Limb (tissue), 2 donors: ENCODE results near the gene STK32B.
A peak's percentile ranks its signal among the peaks of the same experiment; 100 is the strongest.
"Not testable (repeated sequence)": the region's sequence is repeated elsewhere in the genome, so short reads cannot be mapped to it uniquely, and the experiment has no call there.

Experiments used
- DNase-seq, 2 donors: peaks; one replicate each; pipeline ENCODE4 v3.0.0-alpha.2; 2016; ENCODE audit errors: extremely low spot score in 2 of 2

STK32B gene

GRCh38 chr4:5066968-5067367, 15.7 kb downstream of the STK32B start:
- not testable (repeated sequence) for DNase-seq

GRCh38 chr4:5067908-5068307, 16.6 kb downstream of the STK32B start:
- DNase-seq, result no peak

GRCh38 chr4:5069901-5070300, 18.6 kb downstream of the STK32B start:
- no peak for DNase-seq

GRCh38 chr4:5072948-5073347, 21.7 kb downstream of the STK32B start:
- DNase-seq, result no peak

DNA sequence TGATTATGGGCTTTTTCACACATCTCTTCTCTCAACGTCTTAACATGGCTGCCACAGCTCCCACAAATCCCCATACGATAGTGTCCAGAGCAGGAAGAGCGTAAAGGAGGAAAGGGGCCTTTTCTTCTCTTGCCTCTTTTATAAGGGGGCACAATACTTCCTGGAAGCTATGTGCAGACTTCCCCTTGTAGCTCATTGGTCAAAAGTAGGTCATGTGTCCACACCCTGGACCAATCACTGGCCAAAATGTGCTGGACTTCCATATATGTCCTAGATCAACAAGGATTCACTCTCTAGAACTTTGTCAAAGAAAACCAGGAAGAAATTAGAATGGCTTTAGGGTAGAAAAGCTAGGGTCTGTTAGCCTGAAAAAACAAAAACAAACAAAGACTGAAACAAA, 26.7 kb downstream of the STK32B start:
- no peak for DNase-seq

GRCh38 chr4:5079581-5079980, 28.3 kb downstream of the STK32B start:
- DNase-seq, result no peak

GRCh38 chr4:5081441-5081999, 30.2 kb downstream of the STK32B start:
- no peak for DNase-seq

DNA sequence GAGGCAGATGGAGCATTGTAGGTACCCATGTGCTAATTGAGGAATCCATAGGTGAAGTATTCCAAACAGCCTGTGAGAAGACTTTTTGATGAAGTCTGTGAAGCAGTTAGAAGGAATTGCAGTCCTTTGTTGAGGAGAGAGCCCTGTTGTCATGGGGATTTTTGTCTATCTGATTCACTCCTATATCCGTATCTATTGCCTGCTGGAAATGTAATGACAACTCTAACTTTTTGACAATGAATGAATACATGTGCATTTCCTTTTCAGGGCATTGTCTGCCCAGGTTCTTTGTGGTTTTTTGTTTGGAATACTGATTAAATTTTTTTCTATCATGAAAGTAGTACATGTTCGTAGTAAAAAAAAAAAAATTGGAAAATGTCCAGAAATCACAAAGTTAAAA, 31.1 kb downstream of the STK32B start:
- DNase-seq, result no peak

DNA sequence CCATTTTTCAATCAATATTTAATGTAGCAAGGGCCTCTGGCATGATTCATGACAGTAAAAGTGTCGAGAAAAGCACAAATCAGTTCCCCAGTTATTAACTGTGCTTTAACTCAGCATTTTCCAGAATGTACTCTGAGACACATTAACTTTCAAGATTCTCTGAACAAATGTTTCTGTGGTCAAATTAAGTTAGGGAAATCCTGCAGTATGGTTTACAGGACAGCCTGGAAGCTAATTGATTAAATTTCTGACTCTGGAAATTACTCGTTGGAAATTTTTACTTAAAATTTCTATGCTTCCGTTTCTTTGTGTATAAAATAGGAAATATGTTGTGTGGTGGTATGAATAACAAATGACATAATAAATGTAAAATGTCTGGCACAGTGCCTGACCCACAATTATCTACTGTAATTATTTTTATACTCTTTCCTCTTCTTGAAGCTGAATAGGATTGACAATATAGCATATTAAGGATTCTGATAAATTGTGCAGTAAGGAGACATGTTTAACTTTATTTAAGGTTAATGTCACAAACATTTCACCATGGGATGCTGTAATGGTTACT, 33.7 kb downstream of the STK32B start:
- DNase-seq, result no peak

GRCh38 chr4:5086535-5086934, 35.3 kb downstream of the STK32B start:
- no peak for DNase-seq

GRCh38 chr4:5096261-5096660, 45.0 kb downstream of the STK32B start:
- DNase-seq, result no peak

DNA sequence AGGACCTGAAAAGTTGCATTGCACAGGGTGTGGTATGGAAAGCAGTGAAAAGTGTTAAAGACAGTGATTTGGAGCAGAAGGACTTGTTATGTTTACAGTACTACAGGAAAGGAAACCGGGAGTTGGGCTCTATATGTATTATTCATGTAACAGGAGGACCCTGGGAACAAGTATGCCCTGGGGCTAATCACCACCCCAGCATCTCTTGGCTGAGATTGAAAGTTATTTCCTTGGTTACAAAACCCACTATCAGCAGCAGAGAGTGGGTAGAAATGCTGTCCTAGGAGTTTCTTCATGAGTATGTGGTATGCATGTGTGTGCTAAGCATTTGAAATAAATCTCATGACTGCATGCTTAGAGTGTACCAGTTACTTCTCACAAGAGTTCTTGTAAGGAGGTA, 46.9 kb downstream of the STK32B start:
- no peak for DNase-seq

GRCh38 chr4:5100336-5100735, 49.1 kb downstream of the STK32B start:
- no peak for DNase-seq

- DNase-seq, result no peak
Observed at GRCh38 chr4:5100986-5101385, 49.7 kb downstream of the STK32B start.

DNA sequence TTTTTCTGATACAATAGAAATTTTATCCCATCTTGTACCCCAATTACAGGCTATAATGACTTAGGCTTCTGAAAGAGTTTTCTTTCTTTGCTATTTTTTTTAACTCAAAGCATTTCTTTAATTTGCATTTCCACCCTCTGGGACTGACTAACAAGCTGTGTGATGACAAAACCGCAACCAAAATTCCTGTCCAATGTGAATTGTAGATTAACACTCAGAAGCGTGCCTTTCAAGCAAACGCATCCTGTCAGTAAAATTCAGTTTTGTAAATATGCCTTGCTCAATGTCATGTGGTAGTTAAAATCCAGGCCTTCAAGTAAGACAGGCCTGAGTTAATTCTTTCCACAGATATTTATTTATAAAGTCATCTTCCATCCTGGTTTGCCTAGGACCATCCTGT, 50.3 kb downstream of the STK32B start:
- DNase-seq, result no peak

DNA sequence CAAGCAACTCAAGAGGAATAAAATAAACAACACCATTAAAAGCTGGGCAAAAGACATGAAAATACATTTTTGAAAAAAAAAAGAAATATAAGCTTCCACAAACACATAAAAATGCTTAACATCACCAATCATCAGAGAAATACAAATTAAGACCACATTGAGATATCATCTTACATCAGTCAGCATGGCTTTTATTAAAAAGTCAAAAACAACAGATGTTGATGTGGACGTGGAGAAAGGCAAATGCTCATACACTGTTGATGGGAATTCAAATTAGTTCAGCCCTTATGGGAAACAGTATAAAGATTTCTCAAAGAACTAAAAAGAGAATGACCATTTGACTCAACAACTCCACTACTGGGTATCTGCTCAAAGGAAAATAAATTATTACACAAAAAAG, 59.6 kb downstream of the STK32B start:
- DNase-seq, result peak in 1 of 2 donors; percentile 15

GRCh38 chr4:5112333-5113095, 61.2 kb downstream of the STK32B start:
- no peak for DNase-seq

DNA sequence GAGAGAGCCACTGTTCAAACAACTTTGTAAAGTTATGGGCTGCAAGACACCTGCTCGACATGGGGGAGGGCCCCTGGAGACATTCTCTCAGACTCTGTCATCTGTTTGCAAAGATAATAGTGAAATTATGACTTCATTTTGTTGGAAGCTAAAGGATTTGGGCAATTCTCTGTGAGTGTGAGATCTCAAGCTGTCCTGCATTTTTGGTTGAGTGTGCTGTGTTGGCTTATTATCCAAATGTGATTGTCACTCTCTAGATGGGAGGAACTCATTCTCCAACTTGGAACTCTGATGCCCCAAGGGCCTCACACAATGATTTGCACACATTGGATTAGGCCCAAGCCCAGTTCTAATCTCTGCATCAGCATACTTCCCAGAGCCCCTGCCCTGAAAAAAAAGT, 63.7 kb downstream of the STK32B start:
- peak in 1 of 2 donors; percentile 45 for DNase-seq

- DNase-seq, result no peak
Observed at GRCh38 chr4:5118091-5118786, 67.0 kb downstream of the STK32B start.

DNA sequence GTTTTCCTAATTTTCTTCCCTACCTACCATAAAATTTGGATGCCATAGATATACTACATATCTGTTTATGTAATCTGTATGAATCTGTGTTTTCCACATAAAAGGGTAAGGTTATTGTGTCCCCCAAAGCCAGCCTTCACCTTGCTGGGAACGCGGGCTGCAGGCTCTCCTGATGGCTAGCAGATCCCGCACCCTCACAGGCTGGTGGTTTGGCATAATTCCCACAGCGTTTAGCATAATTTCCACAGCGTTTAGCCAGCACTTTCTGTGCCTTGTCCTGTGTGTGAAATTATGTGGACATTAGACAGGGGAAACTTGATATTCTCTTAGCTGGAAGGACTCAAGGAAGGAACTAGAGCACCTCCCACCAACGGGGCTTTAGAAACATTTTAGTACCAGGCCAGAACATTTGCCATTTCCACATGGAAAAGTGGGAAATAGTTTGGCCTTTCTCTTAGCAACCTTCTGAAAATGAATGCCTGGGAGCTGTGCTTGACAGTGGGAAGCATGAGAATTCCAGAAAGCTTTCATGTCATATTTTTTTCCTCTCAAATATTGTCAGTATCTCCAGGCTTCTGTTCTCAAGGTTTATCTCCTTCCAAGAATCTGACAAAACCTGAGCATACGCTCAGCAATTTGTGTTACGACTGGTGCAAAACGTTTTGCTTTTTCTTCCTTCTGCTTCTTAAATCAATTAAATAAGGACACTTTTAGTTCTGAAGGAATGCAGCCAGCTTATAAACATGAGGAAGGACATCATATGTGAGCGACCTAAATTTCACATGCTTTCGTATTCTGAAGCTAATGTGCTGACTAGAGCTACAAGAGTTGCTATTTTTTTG, 67.9 kb downstream of the STK32B start:
- DNase-seq, result peak in 1 of 2 donors; percentile 38

- no peak for DNase-seq
Observed at GRCh38 chr4:5120067-5120466, 68.8 kb downstream of the STK32B start.

DNA sequence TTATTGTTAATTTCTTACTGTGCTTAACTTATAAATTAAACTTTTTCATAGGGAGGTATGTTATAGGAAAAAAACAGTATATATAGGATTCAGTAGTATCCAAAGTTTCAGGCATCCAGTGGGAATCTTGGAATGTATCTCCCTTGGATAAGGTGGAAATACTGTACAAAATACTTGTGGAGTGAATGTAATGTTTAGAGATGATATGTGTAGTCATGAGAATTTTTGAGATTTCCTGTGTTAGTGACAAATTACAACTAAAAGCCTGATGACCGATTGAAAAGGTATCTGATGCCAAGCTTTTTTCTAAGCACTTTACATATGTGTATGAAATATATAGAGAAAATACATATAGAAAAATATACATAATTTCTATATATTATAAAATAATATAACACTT, 69.2 kb downstream of the STK32B start:
- DNase-seq, result no peak
